ENCODE data around the gene SLC26A1.

DNA sequence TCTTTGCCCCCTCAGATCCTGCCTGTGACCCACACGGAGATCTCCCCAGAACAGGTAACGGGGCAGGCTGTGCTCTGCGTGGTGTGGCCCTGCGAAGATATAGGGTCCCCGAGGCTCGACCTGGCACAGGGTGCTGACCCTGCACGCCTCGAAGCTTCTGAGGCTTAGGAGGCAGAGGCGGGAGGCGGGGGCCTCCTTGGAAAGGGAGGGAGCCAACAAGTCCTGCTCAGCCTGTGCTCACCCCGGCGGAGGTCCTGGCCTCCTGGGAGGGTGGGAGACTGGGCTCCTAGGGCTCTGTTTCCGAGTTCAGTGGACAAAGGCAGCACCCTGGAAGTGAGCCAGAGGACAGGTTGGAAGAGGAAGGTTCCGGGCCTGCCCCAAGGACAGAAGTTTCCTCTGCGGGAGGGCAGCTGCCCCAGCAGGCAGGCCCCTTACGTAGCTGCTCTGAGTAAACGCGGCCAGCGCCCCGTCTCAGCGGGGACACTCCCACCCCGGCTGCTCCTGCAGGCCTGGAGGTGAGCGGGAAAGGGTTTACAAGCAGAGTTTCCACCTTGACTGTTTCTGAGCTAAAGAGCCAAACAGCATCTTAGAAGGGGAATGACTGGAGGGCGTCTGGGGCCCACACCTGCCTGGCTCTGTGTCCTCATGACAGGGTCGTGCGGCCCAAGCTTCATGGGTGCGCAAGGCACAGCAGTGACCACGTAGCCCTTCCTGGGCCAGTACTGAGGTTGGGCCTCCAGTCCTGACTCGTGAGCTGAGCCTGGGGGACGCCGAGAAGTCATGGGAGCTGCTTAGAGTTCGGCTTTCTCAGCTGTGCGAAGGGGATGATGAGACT is 44.9 kb downstream of the SLC26A1 start:
- TF ChIP-seq EZH2 (IDR thresholded peaks at IDR 0.05; ENCODE audit: insufficient read depth, poor library complexity, severe bottlenecking), result no peak
- no peak for TF ChIP-seq EZH2phosphoT487 (IDR thresholded peaks at IDR 0.05; ENCODE audit: insufficient read depth, low read depth)
